MM.1S (cell line): Measurements from ENCODE around the gene AMFR.

ENCODE experiments used
- CTCF ChIP-seq: fragments of 300-600 bp; sonication (generic); IDR thresholded peaks from 2 replicates; pipeline ENCODE4 v1.5.1; 2016; ENCODE audit warnings: antibody characterized with exemption, low read length, mixed read lengths
- EZH2 ChIP-seq: fragments of 300-600 bp; sonication (generic); optimal IDR thresholded peaks from 2 replicates; pipeline ENCODE3; 2017; ENCODE audit warnings: low read depth, mild to moderate bottlenecking, antibody characterized with exemption, low read length, mixed read lengths

GRCh38 chr16:56319376-56319775, 106.0 kb downstream of the AMFR start:
- TF ChIP-seq CTCF: no peak
- no peak for TF ChIP-seq EZH2
